ENCODE data around the gene LGR6. TPM values are rescaled to one million over a fixed set of nuclear protein-coding genes. Genes with fewer than 3 reads are reported as not detected.

Gene LGR6
- polyA plus RNA-seq, 3 donors: not detected

GRCh38 chr1:202228484-202229122, 35.0 kb downstream of the LGR6 start:
- DNase-seq: peak in 1 of 3 donors; percentile 26
- no peak overlapping the region for H3K4me2 ChIP-seq (replicated peaks; ENCODE audit: extremely low read depth, low read length, poor library complexity, severe bottlenecking)
- Mint-ChIP-seq H3K27me3 (ENCODE audit: low read depth in 3 of 3) (peaks cover 3 to 5% (median 4%) of the 10 kb centered on the region in 3 donors), H3K9me3 (no peaks in the 10 kb centered on the region), H3K27ac (no peak overlapping the region), H3K4me1 (peaks cover 5% of the 10 kb centered on the region), H3K4me3 (no peak overlapping the region), H3K36me3 (no peaks in the 10 kb centered on the region)
- no peaks in the 10 kb centered on the region for H3K4me1 ChIP-seq (ENCODE audit: control insufficient read depth in 1 of 2, insufficient read depth in 2 of 2, low read length in 2 of 2)
- H3K27ac ChIP-seq (ENCODE audit: low read depth in 1 of 2, low read length in 2 of 2): no peak overlapping the region
- intact Hi-C loops (cut with micrococcal nuclease): no loop called here
- H3K4me3 ChIP-seq (replicated peaks in 1 of 3; ENCODE audit: low read depth in 2 of 3, low read length in 3 of 3): no peak overlapping the region
- no peaks in the 10 kb centered on the region for H3K9me3 ChIP-seq (replicated peaks in 1 of 2; ENCODE audit: control insufficient read depth in 1 of 2, insufficient read depth in 1 of 2, low read length in 2 of 2)
- WGBS (ENCODE audit: insufficient coverage): 94% methylated on average over 2 of the region's 7 CpGs
- TF ChIP-seq CTCF (IDR thresholded peaks at IDR 0.05): no peak
- H3K27me3 ChIP-seq (ENCODE audit: control insufficient read depth in 2 of 2, insufficient read depth in 2 of 2, low read length in 2 of 2): no peaks in the 10 kb centered on the region
- H3K9ac ChIP-seq (ENCODE audit: insufficient read depth, low read length, poor library complexity, severe bottlenecking): no peak overlapping the region
- no peak overlapping the region for H2AFZ ChIP-seq (ENCODE audit: insufficient read depth, low read depth, low read length, poor library complexity, severe bottlenecking)
- no peaks in the 10 kb centered on the region for H4K20me1 ChIP-seq (ENCODE audit: insufficient read depth, low read length)
- H3K79me2 ChIP-seq (ENCODE audit: insufficient read depth, low read length): no peaks in the 10 kb centered on the region
- H3K36me3 ChIP-seq (replicated peaks in 1 of 2; ENCODE audit: control insufficient read depth in 1 of 2, insufficient read depth in 2 of 2, low read length in 2 of 2): no peaks in the 10 kb centered on the region

GRCh38 chr1:202229376-202229775, 35.8 kb downstream of the LGR6 start:
- Mint-ChIP-seq H3K27ac (no peak overlapping the region), H3K27me3 (ENCODE audit: low read depth in 3 of 3) (peaks cover 3 to 5% (median 4%) of the 10 kb centered on the region in 3 donors), H3K36me3 (no peaks in the 10 kb centered on the region), H3K9me3 (no peaks in the 10 kb centered on the region), H3K4me1 (peaks cover 5% of the 10 kb centered on the region), H3K4me3 (no peak overlapping the region)
- Histone ChIP-seq H3K9me3 (replicated peaks in 1 of 2; ENCODE audit: control insufficient read depth in 1 of 2, insufficient read depth in 1 of 2, low read length in 2 of 2) (no peaks in the 10 kb centered on the region), H3K4me2 (replicated peaks; ENCODE audit: extremely low read depth, low read length, poor library complexity, severe bottlenecking) (no peak overlapping the region), H3K79me2 (ENCODE audit: insufficient read depth, low read length) (no peaks in the 10 kb centered on the region), H2AFZ (ENCODE audit: insufficient read depth, low read depth, low read length, poor library complexity, severe bottlenecking) (no peak overlapping the region), H3K27me3 (ENCODE audit: control insufficient read depth in 2 of 2, insufficient read depth in 2 of 2, low read length in 2 of 2) (no peaks in the 10 kb centered on the region), H3K9ac (ENCODE audit: insufficient read depth, low read length, poor library complexity, severe bottlenecking) (no peak overlapping the region), H3K4me3 (replicated peaks in 1 of 3; ENCODE audit: low read depth in 2 of 3, low read length in 3 of 3) (no peak overlapping the region), H3K36me3 (replicated peaks in 1 of 2; ENCODE audit: control insufficient read depth in 1 of 2, insufficient read depth in 2 of 2, low read length in 2 of 2) (no peaks in the 10 kb centered on the region), H3K27ac (ENCODE audit: low read depth in 1 of 2, low read length in 2 of 2) (no peak overlapping the region), H4K20me1 (ENCODE audit: insufficient read depth, low read length) (no peaks in the 10 kb centered on the region), H3K4me1 (ENCODE audit: control insufficient read depth in 1 of 2, insufficient read depth in 2 of 2, low read length in 2 of 2) (no peaks in the 10 kb centered on the region)
- WGBS (ENCODE audit: insufficient coverage): 94% methylated on average over 3 of the region's 5 CpGs
- DNase-seq: no peak
- intact Hi-C loops (cut with micrococcal nuclease): no loop called here
- TF ChIP-seq CTCF (IDR thresholded peaks at IDR 0.05): no peak
